H4 (cell line): ENCODE data around the gene PSMC3IP. TPM values are rescaled to one million over a fixed set of nuclear protein-coding genes. Genes with fewer than 3 reads are reported as not detected.

Experiments
- DNase-seq: peaks from one replicate; pipeline ENCODE4 v3.0.0-alpha.2; 2015; ENCODE audit warnings: low spot score
- total RNA-seq: library from RNA; depleted of rRNA; stranded (reverse); fragments of >200 nt; shearing (Covaris generic); gene quantifications from 2 replicates; pipeline ENCODE4 v1.2.3, GENCODE V29; 2014; rRNA removed

Gene PSMC3IP
- total RNA-seq, 1 experiment from 2014 or later = 12.6 TPM

DNA sequence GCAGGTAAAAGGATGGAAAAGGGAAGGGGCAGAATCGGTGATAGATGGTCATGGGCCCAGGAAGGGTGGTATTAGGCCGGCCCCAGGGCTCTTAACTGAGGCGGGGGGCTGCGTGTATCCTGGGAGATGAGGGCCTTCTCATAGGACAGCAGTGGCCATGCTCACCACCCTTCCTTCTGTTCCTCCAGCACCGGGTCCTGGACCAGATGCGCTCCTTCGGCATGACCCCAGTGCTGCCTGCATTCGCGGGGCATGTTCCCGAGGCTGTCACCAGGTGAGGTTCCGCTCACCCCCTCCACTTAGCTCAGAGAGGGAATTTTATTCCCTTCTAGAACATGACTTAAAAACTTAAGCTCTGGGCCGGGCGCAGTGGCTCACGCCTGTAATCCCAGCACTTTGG is 39.0 kb downstream of the PSMC3IP start:
- DNase-seq = no peak

DNA sequence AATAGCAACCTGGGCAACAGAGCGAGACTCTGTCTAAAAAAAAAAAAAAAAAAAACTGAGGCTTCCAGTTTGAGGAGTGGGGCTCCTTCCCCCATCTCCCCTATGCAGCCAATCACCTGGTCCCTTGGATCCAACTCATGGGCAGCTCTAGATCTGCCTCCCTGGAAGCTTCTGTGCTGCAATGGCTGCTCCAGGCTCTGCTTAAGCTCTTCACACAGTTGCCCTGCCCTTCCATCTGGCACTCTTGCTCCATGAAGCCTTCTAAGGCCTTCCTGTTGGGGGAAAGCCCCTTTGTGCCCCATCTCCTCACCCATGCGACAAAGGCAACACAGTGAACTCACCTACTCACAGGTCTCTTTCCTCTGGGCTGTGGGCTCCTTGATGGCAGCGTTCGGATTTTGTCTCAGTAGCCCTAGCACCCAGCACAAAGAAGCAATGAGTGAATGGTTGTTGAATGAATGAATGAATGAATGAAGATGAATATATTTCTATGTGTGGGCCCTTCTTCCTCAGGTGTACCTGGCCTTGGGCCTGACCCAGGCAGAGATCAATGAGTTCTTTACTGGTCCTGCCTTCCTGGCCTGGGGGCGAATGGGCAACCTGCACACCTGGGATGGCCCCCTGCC is 39.6 kb downstream of the PSMC3IP start:
- DNase-seq = no peak

DNA sequence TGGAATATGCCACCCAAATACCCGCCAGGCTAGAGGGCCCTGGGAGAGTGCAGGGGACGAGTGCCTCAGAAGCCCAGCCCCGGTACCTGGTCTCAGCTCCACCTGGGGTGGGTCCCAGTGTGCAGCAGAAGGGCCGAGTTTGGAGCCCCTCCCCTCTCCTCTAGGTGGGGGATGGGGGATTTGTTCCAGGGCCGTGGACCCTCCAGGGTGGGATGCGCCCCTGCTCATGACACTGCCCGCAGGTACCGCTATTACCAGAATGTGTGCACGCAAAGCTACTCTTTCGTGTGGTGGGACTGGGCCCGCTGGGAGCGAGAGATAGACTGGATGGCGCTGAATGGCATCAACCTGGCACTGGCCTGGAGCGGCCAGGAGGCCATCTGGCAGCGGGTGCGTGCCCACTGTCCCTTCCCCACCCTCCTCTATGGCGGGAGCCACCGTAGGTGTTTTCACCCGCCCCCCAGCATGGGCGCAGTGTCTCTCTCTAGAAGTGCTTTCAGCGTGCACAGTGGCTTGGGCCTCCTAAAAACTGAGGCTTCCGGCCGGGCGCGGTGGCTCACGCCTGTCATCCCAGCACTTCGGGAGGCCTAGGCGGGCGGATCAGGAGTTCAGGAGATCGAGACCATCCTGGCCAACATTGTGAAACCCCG is 40.2 kb downstream of the PSMC3IP start:
- DNase-seq = no peak

DNA sequence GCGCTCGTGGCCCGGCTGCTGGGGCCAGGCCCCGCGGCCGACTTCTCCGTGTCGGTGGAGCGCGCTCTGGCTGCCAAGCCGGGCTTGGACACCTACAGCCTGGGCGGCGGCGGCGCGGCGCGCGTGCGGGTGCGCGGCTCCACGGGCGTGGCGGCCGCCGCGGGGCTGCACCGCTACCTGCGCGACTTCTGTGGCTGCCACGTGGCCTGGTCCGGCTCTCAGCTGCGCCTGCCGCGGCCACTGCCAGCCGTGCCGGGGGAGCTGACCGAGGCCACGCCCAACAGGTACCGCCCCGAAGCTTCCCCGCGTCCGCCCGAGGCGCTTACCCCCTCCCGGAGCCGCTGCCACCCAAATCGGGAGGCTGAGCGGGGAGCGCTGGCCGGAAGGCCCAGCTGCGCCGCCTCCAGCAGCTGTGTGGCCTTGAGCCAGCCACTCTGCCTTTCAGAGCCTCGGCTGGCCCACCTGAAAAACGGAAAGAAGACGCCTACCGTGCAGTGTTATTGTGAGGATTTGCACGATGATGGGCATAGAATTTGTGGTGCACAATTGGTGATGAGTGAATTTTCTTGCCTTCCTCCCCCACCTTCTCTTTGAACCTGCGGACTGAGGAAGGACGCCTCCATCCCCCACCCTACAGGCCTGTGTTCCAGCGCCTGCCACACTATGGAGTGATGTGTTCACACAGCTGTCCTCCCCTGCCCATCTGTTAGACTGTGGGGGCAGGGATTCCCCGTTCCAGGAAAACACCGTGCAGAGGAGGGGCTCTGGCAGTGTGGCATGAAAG is 41.0 kb downstream of the PSMC3IP start:
- peak; percentile 78 for DNase-seq

DNA sequence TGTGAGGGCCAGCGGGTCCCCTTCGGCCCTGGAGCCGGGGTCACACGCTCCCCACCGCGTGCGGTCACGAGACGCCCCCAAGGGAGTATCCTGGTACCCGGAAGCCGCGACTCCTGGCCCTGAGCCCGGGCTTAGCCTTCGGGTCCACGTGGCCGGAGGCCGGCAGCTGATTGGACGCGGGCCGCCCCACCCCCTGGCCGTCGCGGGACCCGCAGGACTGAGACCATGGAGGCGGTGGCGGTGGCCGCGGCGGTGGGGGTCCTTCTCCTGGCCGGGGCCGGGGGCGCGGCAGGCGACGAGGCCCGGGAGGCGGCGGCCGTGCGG is 41.5 kb downstream of the PSMC3IP start, which contains the start of gene NAGLU:
Gene NAGLU, plus strand, starts transcription at position 194 of the 324 bp plus-strand sequence. Its CDS starts 32 bp downstream, at position 226.
- peak; percentile 82 for DNase-seq

DNA sequence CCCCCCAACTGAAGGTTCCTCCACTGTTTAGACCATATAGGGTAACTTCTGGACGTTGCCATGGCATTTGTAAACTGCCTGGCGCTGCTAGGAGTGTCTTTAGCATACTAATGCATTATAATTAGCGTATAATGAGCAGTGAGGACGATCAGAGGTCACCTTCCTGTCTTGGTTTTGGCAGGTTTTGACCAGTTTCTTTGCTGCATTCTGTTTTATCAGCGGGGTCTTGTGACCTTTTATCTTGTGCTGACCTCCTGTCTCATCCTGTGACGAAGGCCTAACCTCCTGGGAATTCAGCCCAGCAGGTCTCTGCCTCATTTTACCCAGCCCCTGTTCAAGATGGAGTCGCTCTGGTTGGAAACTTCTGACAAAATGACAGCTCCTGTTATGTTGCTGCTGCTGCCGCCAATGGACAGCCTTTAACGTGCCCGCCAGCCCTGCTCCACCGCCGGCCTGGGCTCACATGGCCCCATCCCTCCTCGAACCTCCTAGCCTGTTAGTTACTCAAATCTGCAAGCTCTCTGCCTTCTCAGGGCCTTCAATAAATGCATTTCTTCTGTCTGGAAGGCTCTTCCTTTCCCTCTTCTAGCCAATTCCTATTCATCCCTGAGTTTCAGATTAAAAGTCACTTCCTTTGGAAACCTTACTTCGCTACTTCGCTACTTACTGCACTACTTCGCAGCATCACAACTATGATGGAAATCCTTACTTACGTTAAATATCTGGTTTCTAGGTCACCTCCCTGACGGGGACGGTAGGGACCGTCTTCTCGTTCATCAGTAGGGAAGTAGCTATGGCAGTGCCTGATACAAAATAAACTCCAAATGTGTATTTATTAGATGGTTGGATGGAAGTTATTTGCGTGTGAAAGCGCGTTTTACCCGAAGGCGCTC is 42.1 kb downstream of the PSMC3IP start:
- no peak for DNase-seq

DNA sequence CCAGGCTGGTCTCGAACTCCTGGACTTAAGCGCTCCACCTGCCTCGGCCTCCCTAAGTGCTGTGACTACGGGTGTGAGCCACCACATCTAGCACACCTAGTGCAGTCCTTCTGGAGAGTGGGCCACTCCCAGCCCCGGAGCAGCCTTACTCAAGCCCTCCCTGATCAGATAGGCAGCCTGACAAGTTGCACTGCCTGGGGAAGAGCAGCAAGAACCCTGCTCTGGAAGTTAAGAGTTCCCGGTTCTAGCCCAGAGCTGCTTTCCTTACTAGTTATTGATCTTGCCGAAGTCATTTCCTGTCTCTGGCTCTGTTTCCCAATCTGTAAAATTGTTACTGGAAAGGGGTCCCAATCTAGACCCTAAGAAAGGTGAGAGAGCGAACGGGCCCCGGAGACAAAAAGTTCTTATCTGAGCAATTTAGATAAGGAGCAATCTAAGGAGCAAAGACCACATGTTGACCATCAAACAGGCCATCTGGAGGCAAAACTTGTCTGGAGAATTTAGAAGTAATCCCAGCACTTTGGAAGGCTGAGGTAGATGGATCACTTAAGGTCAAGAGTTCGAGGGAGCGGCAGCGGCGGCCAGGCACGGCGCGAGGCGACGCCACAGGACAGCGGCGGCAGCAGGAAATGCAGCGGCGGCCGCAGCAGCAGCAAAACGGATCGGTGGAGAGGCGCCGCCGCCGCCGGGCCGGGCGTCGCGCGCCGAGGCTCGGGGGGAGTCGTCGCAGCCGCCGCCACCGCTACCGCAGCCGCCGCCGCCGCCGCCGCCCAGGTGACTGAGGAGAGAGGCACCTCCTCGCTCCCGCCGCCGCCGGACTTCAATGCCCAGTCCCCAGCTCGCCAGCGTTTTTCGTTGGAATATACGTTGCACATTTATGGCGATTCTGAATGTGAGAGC is 45.8 kb downstream of the PSMC3IP start:
- DNase-seq = peak; percentile 56

DNA sequence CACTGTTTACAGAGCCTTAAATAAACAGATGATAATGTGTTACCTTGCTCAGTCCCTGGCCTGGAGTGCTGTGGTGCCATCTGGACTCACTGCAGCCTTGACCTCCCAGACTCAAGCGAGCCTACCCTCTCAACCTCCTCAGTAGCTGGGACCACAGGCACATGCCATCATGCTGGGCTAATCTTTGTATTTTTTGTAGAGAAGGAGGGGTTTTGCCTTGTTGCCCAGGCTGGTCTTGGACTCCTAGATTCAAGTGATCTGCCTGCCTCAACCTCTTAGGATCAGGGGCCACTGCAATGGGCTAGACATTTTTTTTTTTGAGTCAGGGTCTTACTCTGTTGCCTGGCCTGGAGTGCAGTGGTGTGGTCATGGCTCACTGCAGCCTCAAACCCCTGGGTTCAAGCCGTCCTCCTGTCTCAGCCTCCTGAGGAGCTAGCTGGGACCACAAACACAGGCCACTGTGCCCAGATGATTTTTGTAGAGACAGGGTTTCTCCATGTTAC is 46.5 kb downstream of the PSMC3IP start:
- DNase-seq = no peak

DNA sequence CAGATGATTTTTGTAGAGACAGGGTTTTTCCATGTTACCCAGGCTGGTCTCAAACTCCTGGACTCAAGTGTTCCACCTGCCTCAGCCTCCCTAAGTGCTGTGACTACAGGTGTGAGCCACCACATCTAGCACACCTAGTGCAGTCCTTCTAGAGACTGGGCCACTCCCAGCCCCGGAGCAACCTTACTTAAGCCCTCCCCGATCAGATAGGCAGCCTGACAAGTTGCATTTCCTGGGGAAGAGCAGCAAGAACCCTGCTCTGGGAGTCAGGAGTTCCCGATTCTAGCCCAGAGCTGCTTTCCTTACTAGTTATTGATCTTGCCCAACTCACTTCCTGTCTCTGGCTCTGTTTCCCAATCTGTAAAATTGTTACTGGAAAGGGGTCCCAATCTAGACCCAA is 48.5 kb downstream of the PSMC3IP start:
- no peak for DNase-seq

DNA sequence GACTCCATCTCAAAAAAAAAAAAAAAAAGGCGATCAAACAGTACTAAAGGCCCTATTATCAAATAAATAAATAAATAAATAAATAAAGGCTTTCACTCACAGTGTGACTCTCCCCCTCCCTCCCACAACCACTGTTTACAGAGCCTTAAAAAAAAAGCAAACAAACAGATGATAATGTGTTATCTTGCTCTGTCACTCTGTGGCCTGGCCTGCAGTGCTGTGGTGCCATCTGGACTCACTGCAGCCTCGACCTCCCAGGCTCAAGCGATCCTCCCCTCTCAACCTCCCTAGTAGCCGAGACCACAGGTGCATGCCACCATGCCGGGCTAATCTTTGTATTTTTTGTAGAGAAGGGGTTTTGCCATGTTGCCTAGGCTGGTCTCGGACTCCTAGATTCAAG is 49.6 kb downstream of the PSMC3IP start:
- no peak for DNase-seq

DNA sequence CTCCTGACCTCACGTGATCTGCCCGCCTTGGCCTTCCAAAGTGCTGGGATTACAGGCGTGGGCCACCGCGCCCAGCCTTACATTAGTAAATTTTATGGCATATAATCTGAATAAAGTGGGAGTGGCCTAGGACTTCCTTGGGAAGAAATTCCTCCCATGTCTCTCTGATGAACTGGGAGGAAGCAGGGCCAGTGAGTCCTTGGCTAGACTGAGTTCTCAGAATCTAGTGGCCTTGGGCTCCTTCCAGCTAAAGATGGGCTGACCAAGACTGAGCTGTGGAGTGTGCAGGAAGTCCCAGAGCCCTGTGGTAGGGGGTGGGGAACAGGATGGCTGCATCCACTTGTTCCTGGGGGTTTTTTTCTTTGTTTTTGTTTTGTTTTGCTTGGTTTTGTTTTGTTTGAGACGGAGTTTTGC is 51.5 kb downstream of the PSMC3IP start:
- no peak for DNase-seq

DNA sequence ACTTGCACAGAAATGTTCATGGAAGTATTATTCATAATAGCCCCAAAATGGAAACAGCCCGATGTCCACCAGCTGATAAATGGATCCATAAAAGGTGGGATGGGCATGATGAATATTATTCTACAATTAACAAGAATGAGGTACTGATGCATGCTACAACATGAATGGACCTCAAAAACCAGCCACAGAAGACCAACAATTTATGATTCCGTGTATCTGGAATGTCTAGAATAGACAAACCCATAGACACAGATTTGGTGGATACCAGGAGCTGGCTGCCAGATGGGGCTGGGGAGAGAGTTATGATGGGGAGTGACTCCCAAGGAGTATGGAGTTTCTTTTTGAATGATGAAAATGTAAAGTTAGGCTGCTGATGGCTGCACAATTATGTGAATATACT is 52.3 kb downstream of the PSMC3IP start:
- DNase-seq = no peak

DNA sequence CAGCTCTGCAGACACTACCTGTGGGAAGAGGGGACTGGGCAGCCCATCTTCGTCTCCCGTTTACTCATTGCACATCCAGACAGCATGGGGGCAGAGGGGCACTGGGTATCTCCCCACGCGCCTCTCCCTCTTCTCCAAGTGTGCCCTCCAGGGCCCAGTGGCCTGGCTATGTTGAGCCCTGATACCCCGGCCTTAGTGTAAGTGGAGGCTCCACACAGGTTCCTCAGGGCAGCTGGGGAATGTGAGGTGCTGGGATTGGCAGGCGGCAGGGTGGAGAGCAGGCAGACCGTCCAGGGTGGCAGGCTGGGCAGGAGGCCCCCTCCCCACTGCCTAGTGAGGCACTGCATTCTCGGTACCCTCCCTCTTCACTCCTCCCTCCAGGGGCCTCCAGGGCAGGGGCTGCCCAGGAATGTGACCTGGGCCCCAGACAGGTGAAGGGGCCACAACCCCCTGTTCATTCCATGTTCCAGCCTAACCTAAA is 54.7 kb downstream of the PSMC3IP start:
- DNase-seq = no peak

Other genes starting within 250 kb of the PSMC3IP start
- gene STAT3, start 189.3 kb downstream of the PSMC3IP start, total RNA-seq = 72.6 and 77.5 TPM in 2 replicates
- 53.8 and 69.6 TPM in 2 replicates for gene CAVIN1, start 154.5 kb downstream of the PSMC3IP start, total RNA-seq
- 20.7 and 21.5 TPM in 2 replicates for gene ATP6V0A1, start 118.9 kb downstream of the PSMC3IP start, total RNA-seq
- gene NAGLU, start 41.5 kb downstream of the PSMC3IP start, total RNA-seq = 18.7 and 35.1 TPM in 2 replicates
- 0.47 and 0.48 TPM in 2 replicates for gene HSD17B1, start 24.8 kb downstream of the PSMC3IP start, total RNA-seq
- gene COASY, start 15.6 kb downstream of the PSMC3IP start, total RNA-seq = 26.8 and 31.9 TPM in 2 replicates
- gene MLX, start 10.6 kb downstream of the PSMC3IP start, total RNA-seq = 23.2 and 31.9 TPM in 2 replicates
- 28.7 and 49.5 TPM in 2 replicates for gene RETREG3, start 31.6 kb upstream of the PSMC3IP start, total RNA-seq
- gene TUBG1, start 32.0 kb upstream of the PSMC3IP start, total RNA-seq = 74.3 and 92.3 TPM in 2 replicates
- gene TUBG2, start 81.6 kb upstream of the PSMC3IP start, total RNA-seq = 5.5 and 7.5 TPM in 2 replicates
- 3.3 and 5.9 TPM in 2 replicates for gene PLEKHH3, start 99.3 kb upstream of the PSMC3IP start, total RNA-seq
- 0.23 and 0.74 TPM in 2 replicates for gene CCR10, start 104.1 kb upstream of the PSMC3IP start, total RNA-seq
- 6.7 and 7.0 TPM in 2 replicates for gene CNTNAP1, start 104.8 kb upstream of the PSMC3IP start, total RNA-seq
- gene EZH1, start 167.3 kb upstream of the PSMC3IP start, total RNA-seq = 2.2 and 4.5 TPM in 2 replicates
- not detected in 2 replicates for gene RAMP2, start 183.5 kb upstream of the PSMC3IP start, total RNA-seq
- gene VPS25, start 195.7 kb upstream of the PSMC3IP start, total RNA-seq = 85.2 and 95.4 TPM in 2 replicates
- not detected in 2 replicates for gene WNK4, start 202.9 kb upstream of the PSMC3IP start, total RNA-seq
- gene COA3, start 221.0 kb upstream of the PSMC3IP start, total RNA-seq = 124 and 139 TPM in 2 replicates
- gene CNTD1, start 221.1 kb upstream of the PSMC3IP start, total RNA-seq = not detected in 2 replicates
- 44.2 and 69.8 TPM in 2 replicates for gene BECN1, start 246.6 kb upstream of the PSMC3IP start, total RNA-seq